Smooth muscle cell (in vitro differentiated cells): Measurements from ENCODE around the gene TRMT10A. TPM values are rescaled to one million over a fixed set of nuclear protein-coding genes. Genes with fewer than 3 reads are reported as not detected.
A peak's percentile ranks its signal among the peaks of the same experiment; 100 is the strongest.

Experiments used
- DNase-seq: peaks from one replicate; lab custom pipeline; 2025; ENCODE audit not compliant: unreplicated experiment; lab: John Stamatoyannopoulos, UW
- H2AFZ ChIP-seq: fragments of 200-600 bp; sonication (generic); 2 replicates; pipeline ENCODE4 v1.6.0; 2016; ENCODE audit warnings: antibody characterized with exemption, low read depth, mild to moderate bottlenecking
- H3F3A ChIP-seq: fragments of 200-600 bp; sonication (generic); 2 replicates; pipeline ENCODE4 v1.6.0; 2017; ENCODE audit warnings: antibody characterized with exemption, low read depth
- H3K27ac ChIP-seq: fragments of 200-600 bp; sonication (generic); 2 replicates; pipeline ENCODE4 v1.5.1; 2016; ENCODE audit warnings: low read depth, mild to moderate bottlenecking
- H3K27me3 ChIP-seq: fragments of 200-600 bp; sonication (generic); 2 replicates; pipeline ENCODE4 v1.6.1; 2016; ENCODE audit warnings: low read depth, mild to moderate bottlenecking
- H3K36me3 ChIP-seq: fragments of 200-600 bp; sonication (generic); 2 replicates; pipeline ENCODE4 v1.5.1; 2016; ENCODE audit warnings: low read depth
- H3K4me1 ChIP-seq: fragments of 200-600 bp; sonication (generic); 2 replicates; pipeline ENCODE4 v1.5.1; 2016; ENCODE audit warnings: low read depth
- H3K4me2 ChIP-seq: fragments of 200-600 bp; sonication (generic); 2 replicates; pipeline ENCODE4 v1.6.0; 2016; ENCODE audit warnings: mild to moderate bottlenecking
- H3K4me3 ChIP-seq: fragments of 200-600 bp; sonication (generic); 2 replicates; pipeline ENCODE4 v1.5.1; 2016; ENCODE audit warnings: mild to moderate bottlenecking
- H3K79me2 ChIP-seq: fragments of 200-600 bp; sonication (generic); 2 replicates; pipeline ENCODE4 v1.6.0; 2016; ENCODE audit warnings: low read depth, mild to moderate bottlenecking
- H3K9ac ChIP-seq: fragments of 200-600 bp; sonication (generic); 2 replicates; pipeline ENCODE4 v1.6.0; 2016; ENCODE audit warnings: low read depth
- H3K9me3 ChIP-seq: fragments of 200-600 bp; sonication (generic); replicated peaks from 2 replicates; pipeline ENCODE4 v1.5.1; 2016; ENCODE audit warnings: low read depth
- H4K20me1 ChIP-seq: fragments of 200-600 bp; sonication (generic); 2 replicates; pipeline ENCODE4 v1.6.0; 2016; ENCODE audit warnings: low read depth
- CTCF ChIP-seq: fragments of 200-600 bp; sonication (generic); IDR thresholded peaks from 2 replicates; pipeline ENCODE4 v1.5.1; 2017; ENCODE audit warnings: borderline replicate concordance, mild to moderate bottlenecking, antibody characterized with exemption; ENCODE audit not compliant: insufficient read depth, poor library complexity, severe bottlenecking
- WGBS: methylation state at CpG from one replicate; pipeline ENCODE4 v1.1.7; 2016; ENCODE audit warnings: low lambda C conversion rate; 5-methylcytosine and 5-hydroxymethylcytosine counted together
- polyA plus RNA-seq: library from polyadenylated mRNA; unstranded; fragments of >200 nt; fragmentation: Nextera tagmentation; extraction: Ambion mirVana; gene quantifications from 2 replicates; pipeline ENCODE4 v1.2.1, GENCODE V29; 2016
- total RNA-seq: library from RNA; depleted of rRNA; stranded (reverse); fragments of >200 nt; gene quantifications from 2 replicates; pipeline ENCODE4 v1.2.3, GENCODE V29; 2014

Gene TRMT10A
- total and polyA plus RNA-seq, 2 experiments from 2014 or later = 4.0 to 4.6 TPM

GRCh38 chr4:99529956-99530355 is 33.9 kb downstream of the TRMT10A start:
- Histone ChIP-seq H3K79me2 (no peaks in the 10 kb centered on the region), H3K27me3 (peaks cover 8% of the 10 kb centered on the region), H3F3A (no peaks in the 10 kb centered on the region), H3K9ac (no peak overlapping the region), H3K4me3 (no peak overlapping the region), H2AFZ (no peak overlapping the region), H3K9me3 (no peaks in the 10 kb centered on the region), H3K36me3 (no peaks in the 10 kb centered on the region), H3K27ac (no peak overlapping the region), H4K20me1 (no peaks in the 10 kb centered on the region), H3K4me2 (no peak overlapping the region), H3K4me1 (no peaks in the 10 kb centered on the region)
- 90% methylated on average over 3 of the region's 3 CpGs for WGBS
- DNase-seq = no peak
- TF ChIP-seq CTCF = no peak

GRCh38 chr4:99529228-99529627 is 34.6 kb downstream of the TRMT10A start:
- Histone ChIP-seq H3K27me3 (peaks cover 8% of the 10 kb centered on the region), H3K4me2 (no peak overlapping the region), H2AFZ (peak overlapping the region; percentile 75), H3K27ac (no peak overlapping the region), H3K4me1 (no peaks in the 10 kb centered on the region), H3K36me3 (no peaks in the 10 kb centered on the region), H3K9ac (no peak overlapping the region), H3K79me2 (no peaks in the 10 kb centered on the region), H3F3A (no peaks in the 10 kb centered on the region), H4K20me1 (no peaks in the 10 kb centered on the region), H3K4me3 (no peak overlapping the region), H3K9me3 (no peaks in the 10 kb centered on the region)
- DNase-seq = no peak
- TF ChIP-seq CTCF = no peak

- H3K9me3 ChIP-seq = no peaks in the 10 kb centered on the region
- no peaks in the 10 kb centered on the region for H3K79me2 ChIP-seq
- H3K36me3 ChIP-seq = no peaks in the 10 kb centered on the region
- WGBS = 79% methylated on average over 6 of the region's 6 CpGs
- no peak overlapping the region for H3K9ac ChIP-seq
- H3K4me1 ChIP-seq = no peaks in the 10 kb centered on the region
- no peak overlapping the region for H3K27ac ChIP-seq
- H3K4me2 ChIP-seq = no peak overlapping the region
- H3F3A ChIP-seq = no peaks in the 10 kb centered on the region
- H4K20me1 ChIP-seq = no peaks in the 10 kb centered on the region
- H3K4me3 ChIP-seq = no peak overlapping the region
- no peak for DNase-seq
- no peak overlapping the region for H2AFZ ChIP-seq
- H3K27me3 ChIP-seq = no peaks in the 10 kb centered on the region
- TF ChIP-seq CTCF = no peak
Observed at GRCh38 chr4:99518601-99519295, 45.1 kb downstream of the TRMT10A start.

- DNase-seq = no peak
- Histone ChIP-seq H3K4me3 (no peak within 1 kb of the TSS), H2AFZ (no peak within 1 kb of the TSS), H3K9me3 (no peaks in the 10 kb centered on the region), H3K4me1 (no peaks in the 10 kb centered on the region), H3K79me2 (no peaks in the 10 kb centered on the region), H3K4me2 (no peak within 1 kb of the TSS), H3K36me3 (no peaks in the 10 kb centered on the region), H3F3A (no peaks in the 10 kb centered on the region), H3K9ac (no peak within 1 kb of the TSS), H4K20me1 (no peaks in the 10 kb centered on the region), H3K27ac (no peak within 1 kb of the TSS), H3K27me3 (no peaks in the 10 kb centered on the region)
- 82% methylated on average over 4 of the region's 4 CpGs for WGBS
- TF ChIP-seq CTCF = no peak
Observed at GRCh38 chr4:99510721-99511120, 53.1 kb downstream of the TRMT10A start, which contains the start of gene C4orf17. Gene C4orf17, plus strand, starts transcription at chr4:99511021. Its CDS starts 2,061 bp downstream, at chr4:99513082.
